Muscle layer of duodenum (tissue), 2 donors: Measurements from ENCODE around the gene COL4A1.
"Not testable (repeated sequence)": the region's sequence is repeated elsewhere in the genome, so short reads cannot be mapped to it uniquely, and the experiment has no call there.

Experiments
- H3K27ac ChIP-seq: one replicate; pipeline ENCODE4 v1.7.0; 2013; ENCODE audit warnings: mild to moderate bottlenecking, low read length
- H3K27me3 ChIP-seq: one replicate; pipeline ENCODE4 v1.7.0; 2013; ENCODE audit warnings: low read depth, mild to moderate bottlenecking, control low read depth, low read length
- H3K36me3 ChIP-seq, 2 donors: one replicate each; pipeline ENCODE4 v1.7.0; 2013; ENCODE audit warnings: low read length in 2 of 2, control low read depth in 1 of 2, mild to moderate bottlenecking in 1 of 2; ENCODE audit not compliant: insufficient read depth in 2 of 2, control insufficient read depth in 1 of 2
- H3K4me1 ChIP-seq, 2 donors: one replicate each; pipeline ENCODE4 v1.7.0; 2013; ENCODE audit warnings: low read length in 2 of 2, mild to moderate bottlenecking in 2 of 2, control low read depth in 1 of 2, moderate library complexity in 1 of 2; ENCODE audit not compliant: insufficient read depth in 2 of 2, control insufficient read depth in 1 of 2
- H3K4me3 ChIP-seq, 2 donors: one replicate each; pipeline ENCODE4 v1.7.0; 2013; ENCODE audit warnings: low read length in 2 of 2, low read depth in 1 of 2, mild to moderate bottlenecking in 1 of 2
- H3K9me3 ChIP-seq, 2 donors: one replicate each; pipeline ENCODE4 v1.7.0; 2013; ENCODE audit warnings: low read length in 2 of 2, control low read depth in 1 of 2, mild to moderate bottlenecking in 1 of 2; ENCODE audit not compliant: control insufficient read depth in 1 of 2
- donor health status: healthy.

The COL4A1 gene

DNA sequence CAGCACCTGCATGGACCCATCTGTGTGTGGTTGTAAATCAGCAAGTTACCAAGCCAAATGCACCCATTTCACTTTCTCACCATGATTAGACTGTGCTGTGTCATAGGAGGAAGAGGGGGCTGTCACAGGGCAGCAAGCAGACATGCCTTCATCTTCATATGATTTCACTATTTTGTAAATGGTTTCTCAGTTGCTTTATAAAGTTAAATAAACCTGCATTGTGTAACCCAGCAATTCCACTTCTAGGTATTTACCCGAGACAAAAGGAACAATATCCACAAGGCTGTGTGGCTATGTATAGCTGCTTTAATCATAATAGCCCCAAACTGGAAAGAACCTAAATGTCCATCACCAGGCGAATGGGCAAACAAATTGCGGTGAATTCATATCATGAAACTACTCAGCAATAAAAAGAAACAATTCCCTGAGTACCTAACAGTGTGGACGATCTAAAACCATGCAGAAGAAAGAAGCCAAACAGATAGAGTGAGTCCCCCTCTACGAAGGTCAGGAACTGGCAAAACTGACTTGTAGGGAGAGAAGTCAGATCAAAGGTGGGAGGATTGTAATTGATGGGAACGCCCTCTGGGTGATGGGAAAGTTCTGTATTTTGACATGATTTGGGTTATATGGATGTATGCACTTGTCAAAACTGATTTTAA, 185.4 kb downstream of the COL4A1 start:
- Histone ChIP-seq H3K9me3 (no peaks in the 10 kb centered on the region), H3K27me3 (no peaks in the 10 kb centered on the region), H3K27ac (no peak overlapping the region), H3K4me1 (peaks cover 0 to 6% of the 10 kb centered on the region in 2 donors), H3K4me3 (no peak overlapping the region), H3K36me3 (no peaks in the 10 kb centered on the region)

DNA sequence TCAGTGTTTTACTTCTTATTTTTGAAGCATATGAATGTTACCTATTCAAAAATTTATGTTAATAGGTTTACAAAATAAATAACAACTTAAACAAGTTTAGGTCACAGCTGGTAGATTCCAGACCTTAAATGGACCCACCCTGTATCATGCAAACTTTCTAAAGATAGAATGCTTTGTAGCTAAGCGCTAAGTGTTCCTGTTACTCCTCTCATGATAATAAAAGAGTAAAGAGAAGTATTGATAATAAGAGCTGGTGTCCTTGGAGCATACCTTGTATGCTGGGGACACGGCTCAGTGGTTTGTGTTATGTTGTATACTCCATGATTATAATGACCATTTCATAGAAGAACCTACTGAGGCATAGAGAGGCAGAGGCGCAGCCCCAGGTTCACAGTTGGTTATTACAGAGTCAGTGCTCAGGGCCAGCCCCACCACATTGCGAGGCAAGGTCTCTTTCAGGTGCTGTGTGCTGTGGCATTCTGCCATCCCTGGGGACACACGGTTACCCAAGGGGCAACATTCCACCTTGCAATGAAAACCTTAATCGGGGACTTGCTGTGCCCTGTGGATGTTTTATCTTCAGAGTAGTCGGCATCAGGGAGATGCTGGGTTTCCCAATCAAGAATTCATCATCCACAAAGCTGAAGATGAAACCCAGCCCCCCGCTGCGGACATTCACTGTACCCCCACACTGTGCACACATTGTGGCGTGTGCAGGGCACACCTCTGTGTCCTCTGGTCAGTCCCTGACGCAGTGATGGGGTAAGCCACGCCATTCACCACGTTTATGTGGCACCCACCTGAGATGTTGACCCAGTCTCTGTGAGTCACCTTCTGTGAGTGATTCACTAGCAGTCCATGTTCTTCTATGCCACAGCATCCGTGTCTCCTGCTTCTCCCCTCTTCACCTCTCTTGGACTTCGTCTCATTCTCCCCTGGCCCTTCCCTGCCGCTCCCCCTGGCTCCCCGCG, 186.7 kb downstream of the COL4A1 start:
- H3K27me3 ChIP-seq: no peaks in the 10 kb centered on the region
- no peak overlapping the region for H3K27ac ChIP-seq
- H3K4me3 ChIP-seq: no peak overlapping the region
- H3K36me3 ChIP-seq: no peaks in the 10 kb centered on the region
- H3K9me3 ChIP-seq: no peaks in the 10 kb centered on the region
- no peaks in the 10 kb centered on the region for H3K4me1 ChIP-seq

DNA sequence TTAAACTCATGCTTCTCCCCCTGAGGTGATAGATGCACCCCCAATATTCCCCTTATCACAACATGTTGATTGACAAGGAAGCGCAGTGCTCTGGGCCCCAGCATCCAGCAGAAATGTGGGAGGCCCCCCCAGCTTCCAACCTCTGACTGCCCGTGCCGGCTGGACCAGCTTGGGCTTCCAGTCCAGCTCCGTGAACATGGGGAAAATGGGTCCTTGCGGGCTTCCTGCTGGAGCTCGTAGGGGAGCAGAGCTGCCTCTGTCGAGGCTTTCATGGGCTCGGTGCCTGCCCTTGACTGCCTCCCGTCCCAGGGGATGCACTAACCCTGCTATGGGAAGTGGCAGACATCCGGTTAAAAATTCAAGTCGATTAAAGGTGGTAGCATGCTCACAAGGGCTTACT, 188.9 kb downstream of the COL4A1 start:
- Histone ChIP-seq H3K4me3 (no peak overlapping the region), H3K27me3 (no peaks in the 10 kb centered on the region), H3K4me1 (no peaks in the 10 kb centered on the region), H3K36me3 (no peaks in the 10 kb centered on the region), H3K9me3 (no peaks in the 10 kb centered on the region), H3K27ac (no peak overlapping the region)

DNA sequence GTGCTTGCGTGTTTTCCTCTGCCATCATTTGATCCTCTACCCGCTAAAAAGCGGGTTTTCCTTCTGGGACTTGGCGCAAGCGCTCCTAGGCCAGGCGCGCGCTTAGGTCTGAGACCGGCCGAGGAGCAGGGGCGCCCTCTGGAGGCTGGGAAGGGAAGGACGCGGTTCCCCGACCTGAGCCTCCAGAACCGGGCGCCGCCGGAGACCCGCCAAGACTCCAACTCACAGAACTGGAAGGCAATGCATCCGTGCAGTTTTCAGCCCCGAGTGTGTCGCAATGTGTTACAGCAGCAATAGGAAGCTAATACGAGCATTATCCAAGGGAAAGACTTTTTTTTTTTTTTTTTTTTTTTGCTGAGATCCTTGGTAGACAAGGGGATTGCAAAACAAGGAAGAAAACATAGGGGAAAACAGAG, 190.9 kb downstream of the COL4A1 start:
- Histone ChIP-seq H3K9me3 (no peaks in the 10 kb centered on the region), H3K27me3 (no peaks in the 10 kb centered on the region), H3K36me3 (no peaks in the 10 kb centered on the region), H3K27ac (no peak overlapping the region), H3K4me3 (no peak overlapping the region), H3K4me1 (no peaks in the 10 kb centered on the region)

- Histone ChIP-seq H3K27ac (no peak overlapping the region), H3K4me3 (no peak overlapping the region), H3K27me3 (no peaks in the 10 kb centered on the region), H3K9me3 (no peaks in the 10 kb centered on the region), H3K4me1 (no peaks in the 10 kb centered on the region), H3K36me3 (no peaks in the 10 kb centered on the region)
Observed at GRCh38 chr13:110115591-110115990, 191.4 kb downstream of the COL4A1 start.

DNA sequence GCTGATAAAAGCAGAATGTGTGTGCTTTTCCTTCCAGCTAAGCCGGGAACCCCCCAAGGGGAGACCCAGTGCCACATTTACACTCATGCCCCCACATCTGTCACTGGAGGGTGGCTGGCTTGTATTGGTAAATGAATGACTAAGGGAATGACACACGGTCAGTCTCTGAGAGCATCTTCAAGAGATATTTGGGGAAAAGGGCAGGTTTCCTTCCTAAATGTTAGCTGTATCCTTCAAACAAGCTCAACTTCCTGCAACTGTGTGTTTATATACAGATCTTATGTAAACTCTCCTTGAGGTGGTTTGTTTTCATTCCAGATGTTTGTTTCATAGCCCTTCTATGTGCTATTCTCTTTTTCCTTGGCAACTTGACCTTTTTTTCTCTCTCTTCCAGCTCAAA, 192.6 kb downstream of the COL4A1 start:
- no peak overlapping the region for H3K4me3 ChIP-seq
- no peaks in the 10 kb centered on the region for H3K27me3 ChIP-seq
- H3K4me1 ChIP-seq: peaks cover 0 to 2% of the 10 kb centered on the region in 2 donors
- H3K27ac ChIP-seq: no peak overlapping the region
- H3K36me3 ChIP-seq: no peaks in the 10 kb centered on the region
- H3K9me3 ChIP-seq: no peaks in the 10 kb centered on the region

DNA sequence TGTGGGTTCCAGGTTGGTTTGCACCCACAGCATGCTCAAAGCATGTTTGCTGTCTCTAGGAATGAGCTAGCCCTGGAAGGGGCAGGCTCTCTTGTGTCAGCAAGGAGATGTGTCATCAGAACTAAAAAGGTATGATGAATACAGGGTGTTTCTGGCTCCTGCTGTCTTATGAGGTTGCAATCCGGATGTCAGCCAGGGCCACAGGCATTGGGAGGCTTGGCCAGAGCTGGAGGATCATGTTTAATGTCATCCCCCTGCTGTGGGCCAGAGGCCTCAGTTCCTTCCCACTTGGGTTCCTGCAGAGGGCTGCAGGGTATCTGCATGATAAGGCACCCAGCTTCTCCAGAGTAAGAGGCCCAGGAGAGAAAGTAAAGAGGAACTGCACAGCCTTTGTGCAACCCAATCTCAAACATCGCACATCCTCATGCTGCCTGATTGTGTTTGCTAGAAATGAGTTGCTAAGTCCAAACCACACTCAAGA, 193.6 kb downstream of the COL4A1 start:
- Histone ChIP-seq H3K9me3 (no peaks in the 10 kb centered on the region), H3K27me3 (no peaks in the 10 kb centered on the region), H3K36me3 (no peaks in the 10 kb centered on the region), H3K4me1 (peaks cover 0 to 5% of the 10 kb centered on the region in 2 donors), H3K27ac (no peak overlapping the region), H3K4me3 (no peak overlapping the region)

- H3K4me1 ChIP-seq, H3K9me3 ChIP-seq, H3K27ac ChIP-seq, H3K36me3 ChIP-seq, H3K4me3 ChIP-seq, H3K27me3 ChIP-seq: not testable (repeated sequence)
Observed at GRCh38 chr13:110112379-110112778, 194.6 kb downstream of the COL4A1 start.

DNA sequence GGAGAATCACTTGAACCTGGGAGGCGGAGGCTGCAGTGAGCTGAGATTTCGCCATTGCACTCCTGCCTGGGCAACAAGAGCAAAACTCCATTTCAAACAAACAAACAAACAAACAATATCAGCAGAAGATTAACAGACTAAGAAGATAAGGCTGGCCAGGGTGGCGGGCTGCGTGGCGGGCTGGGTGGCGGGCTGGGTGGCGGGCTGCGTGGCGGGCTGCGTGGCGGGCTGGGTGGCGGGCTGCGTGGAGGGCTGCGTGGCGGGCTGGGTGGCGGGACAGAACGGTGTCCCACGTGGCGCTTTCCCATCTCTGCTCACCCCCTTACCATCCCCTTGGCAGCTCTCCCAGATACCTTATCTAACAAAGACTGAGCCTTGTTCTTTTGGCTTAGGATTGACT, 196.2 kb downstream of the COL4A1 start:
- peaks cover 0 to 10% of the 10 kb centered on the region in 2 donors for H3K4me1 ChIP-seq
- no peak overlapping the region for H3K27ac ChIP-seq
- no peaks in the 10 kb centered on the region for H3K27me3 ChIP-seq
- no peak overlapping the region for H3K4me3 ChIP-seq
- H3K9me3 ChIP-seq: no peaks in the 10 kb centered on the region
- H3K36me3 ChIP-seq: no peaks in the 10 kb centered on the region

DNA sequence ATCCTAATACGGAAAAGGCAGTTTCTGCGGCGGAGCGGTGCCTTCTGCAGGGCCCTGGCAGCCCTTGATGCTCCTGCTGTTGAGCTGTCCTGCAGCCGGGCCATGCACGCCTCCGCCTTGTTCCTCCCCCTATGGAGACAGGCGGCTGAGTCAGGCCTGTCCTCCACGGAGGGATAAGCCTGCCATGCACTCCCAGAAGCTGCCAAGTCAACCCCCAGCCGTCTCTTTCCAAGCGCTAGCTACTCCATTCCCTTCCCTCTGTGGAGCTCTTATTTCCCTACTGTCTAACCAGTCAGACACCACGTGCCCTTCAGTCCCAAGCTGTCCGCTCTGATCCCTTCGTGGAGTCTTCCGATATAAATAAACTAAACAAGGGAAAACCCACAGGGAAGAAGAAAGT, 197.0 kb downstream of the COL4A1 start:
- Histone ChIP-seq H3K27me3 (no peaks in the 10 kb centered on the region), H3K9me3 (no peaks in the 10 kb centered on the region), H3K27ac (no peak overlapping the region), H3K4me1 (peaks cover 0 to 10% of the 10 kb centered on the region in 2 donors), H3K36me3 (no peaks in the 10 kb centered on the region), H3K4me3 (no peak overlapping the region)

GRCh38 chr13:110109140-110109783, 197.7 kb downstream of the COL4A1 start:
- Histone ChIP-seq H3K27ac (peak overlapping the region; percentile 28), H3K4me1 (peaks cover 0 to 10% of the 10 kb centered on the region in 2 donors), H3K27me3 (no peaks in the 10 kb centered on the region), H3K4me3 (no peak overlapping the region), H3K36me3 (no peaks in the 10 kb centered on the region), H3K9me3 (no peaks in the 10 kb centered on the region)
